ENCODE results near the gene SEL1L3.

Gene SEL1L3

GRCh38 chr4:25843340-25844097 is 19.3 kb downstream of the SEL1L3 start:
- Histone ChIP-seq H3K27me3 (ENCODE audit: control insufficient read depth, insufficient read depth, low read length) (no peaks in the 10 kb centered on the region), H3K9ac (ENCODE audit: low read depth, low read length) (no peak overlapping the region), H3K36me3 (ENCODE audit: control insufficient read depth, insufficient read depth, low read length) (peaks cover 3% of the 10 kb centered on the region), H3K4me3 (ENCODE audit: low read depth, low read length) (no peak overlapping the region), H3K9me3 (ENCODE audit: control insufficient read depth, insufficient read depth, low read length) (no peaks in the 10 kb centered on the region), H3K4me1 (ENCODE audit: control insufficient read depth, insufficient read depth, low read length) (peaks cover 29% of the 10 kb centered on the region)

GRCh38 chr4:25842229-25842845 is 20.5 kb downstream of the SEL1L3 start:
- peaks cover 3% of the 10 kb centered on the region for H3K36me3 ChIP-seq (ENCODE audit: control insufficient read depth, insufficient read depth, low read length)
- H3K4me1 ChIP-seq (ENCODE audit: control insufficient read depth, insufficient read depth, low read length), result peaks cover 29% of the 10 kb centered on the region
- no peak overlapping the region for H3K4me3 ChIP-seq (ENCODE audit: low read depth, low read length)
- H3K9ac ChIP-seq (ENCODE audit: low read depth, low read length), result no peak overlapping the region
- no peaks in the 10 kb centered on the region for H3K9me3 ChIP-seq (ENCODE audit: control insufficient read depth, insufficient read depth, low read length)
- H3K27me3 ChIP-seq (ENCODE audit: control insufficient read depth, insufficient read depth, low read length), result no peaks in the 10 kb centered on the region

- no peak overlapping the region for H3K4me3 ChIP-seq (ENCODE audit: low read depth, low read length)
- no peak overlapping the region for H3K9ac ChIP-seq (ENCODE audit: low read depth, low read length)
- H3K9me3 ChIP-seq (ENCODE audit: control insufficient read depth, insufficient read depth, low read length), result no peaks in the 10 kb centered on the region
- peaks cover 18% of the 10 kb centered on the region for H3K4me1 ChIP-seq (ENCODE audit: control insufficient read depth, insufficient read depth, low read length)
- peaks cover 3% of the 10 kb centered on the region for H3K36me3 ChIP-seq (ENCODE audit: control insufficient read depth, insufficient read depth, low read length)
- H3K27me3 ChIP-seq (ENCODE audit: control insufficient read depth, insufficient read depth, low read length), result no peaks in the 10 kb centered on the region
These were observed 23.1 kb downstream of the SEL1L3 start for GRCh38 chr4:25839687-25840086.

GRCh38 chr4:25839233-25839632 is 23.6 kb downstream of the SEL1L3 start:
- Histone ChIP-seq H3K4me1 (ENCODE audit: control insufficient read depth, insufficient read depth, low read length) (peaks cover 18% of the 10 kb centered on the region), H3K27me3 (ENCODE audit: control insufficient read depth, insufficient read depth, low read length) (no peaks in the 10 kb centered on the region), H3K36me3 (ENCODE audit: control insufficient read depth, insufficient read depth, low read length) (peaks cover 3% of the 10 kb centered on the region), H3K4me3 (ENCODE audit: low read depth, low read length) (no peak overlapping the region), H3K9ac (ENCODE audit: low read depth, low read length) (no peak overlapping the region), H3K9me3 (ENCODE audit: control insufficient read depth, insufficient read depth, low read length) (no peaks in the 10 kb centered on the region)

- Histone ChIP-seq H3K9ac (ENCODE audit: low read depth, low read length) (no peak overlapping the region), H3K4me1 (ENCODE audit: control insufficient read depth, insufficient read depth, low read length) (peaks cover 18% of the 10 kb centered on the region), H3K4me3 (ENCODE audit: low read depth, low read length) (no peak overlapping the region), H3K36me3 (ENCODE audit: control insufficient read depth, insufficient read depth, low read length) (peaks cover 3% of the 10 kb centered on the region), H3K27me3 (ENCODE audit: control insufficient read depth, insufficient read depth, low read length) (no peaks in the 10 kb centered on the region), H3K9me3 (ENCODE audit: control insufficient read depth, insufficient read depth, low read length) (no peaks in the 10 kb centered on the region)
These were observed 24.3 kb downstream of the SEL1L3 start for GRCh38 chr4:25838526-25838925.

GRCh38 chr4:25837107-25837506 is 25.7 kb downstream of the SEL1L3 start:
- H3K9ac ChIP-seq (ENCODE audit: low read depth, low read length), result no peak overlapping the region
- no peaks in the 10 kb centered on the region for H3K27me3 ChIP-seq (ENCODE audit: control insufficient read depth, insufficient read depth, low read length)
- H3K4me1 ChIP-seq (ENCODE audit: control insufficient read depth, insufficient read depth, low read length), result peaks cover 10% of the 10 kb centered on the region
- no peaks in the 10 kb centered on the region for H3K9me3 ChIP-seq (ENCODE audit: control insufficient read depth, insufficient read depth, low read length)
- H3K4me3 ChIP-seq (ENCODE audit: low read depth, low read length), result no peak overlapping the region
- peaks cover 3% of the 10 kb centered on the region for H3K36me3 ChIP-seq (ENCODE audit: control insufficient read depth, insufficient read depth, low read length)

GRCh38 chr4:25835384-25835783 is 27.4 kb downstream of the SEL1L3 start:
- peaks cover 10% of the 10 kb centered on the region for H3K4me1 ChIP-seq (ENCODE audit: control insufficient read depth, insufficient read depth, low read length)
- H3K9me3 ChIP-seq (ENCODE audit: control insufficient read depth, insufficient read depth, low read length), result no peaks in the 10 kb centered on the region
- H3K9ac ChIP-seq (ENCODE audit: low read depth, low read length), result no peak overlapping the region
- no peak overlapping the region for H3K4me3 ChIP-seq (ENCODE audit: low read depth, low read length)
- H3K36me3 ChIP-seq (ENCODE audit: control insufficient read depth, insufficient read depth, low read length), result no peaks in the 10 kb centered on the region
- H3K27me3 ChIP-seq (ENCODE audit: control insufficient read depth, insufficient read depth, low read length), result no peaks in the 10 kb centered on the region

GRCh38 chr4:25834411-25835107 is 28.2 kb downstream of the SEL1L3 start:
- Histone ChIP-seq H3K9me3 (ENCODE audit: control insufficient read depth, insufficient read depth, low read length) (no peaks in the 10 kb centered on the region), H3K4me1 (ENCODE audit: control insufficient read depth, insufficient read depth, low read length) (peaks cover 8% of the 10 kb centered on the region), H3K36me3 (ENCODE audit: control insufficient read depth, insufficient read depth, low read length) (no peaks in the 10 kb centered on the region), H3K27me3 (ENCODE audit: control insufficient read depth, insufficient read depth, low read length) (no peaks in the 10 kb centered on the region), H3K9ac (ENCODE audit: low read depth, low read length) (no peak overlapping the region), H3K4me3 (ENCODE audit: low read depth, low read length) (no peak overlapping the region)

GRCh38 chr4:25830548-25830947 is 32.2 kb downstream of the SEL1L3 start:
- H3K36me3 ChIP-seq (ENCODE audit: control insufficient read depth, insufficient read depth, low read length), result no peaks in the 10 kb centered on the region
- H3K4me3 ChIP-seq (ENCODE audit: low read depth, low read length), result no peak overlapping the region
- no peaks in the 10 kb centered on the region for H3K9me3 ChIP-seq (ENCODE audit: control insufficient read depth, insufficient read depth, low read length)

GRCh38 chr4:25827897-25828296 is 34.9 kb downstream of the SEL1L3 start:
- Histone ChIP-seq H3K4me3 (ENCODE audit: low read depth, low read length) (no peak overlapping the region), H3K4me1 (ENCODE audit: control insufficient read depth, insufficient read depth, low read length) (peaks cover under 1% of the 10 kb centered on the region), H3K36me3 (ENCODE audit: control insufficient read depth, insufficient read depth, low read length) (no peaks in the 10 kb centered on the region), H3K9me3 (ENCODE audit: control insufficient read depth, insufficient read depth, low read length) (no peaks in the 10 kb centered on the region), H3K27me3 (ENCODE audit: control insufficient read depth, insufficient read depth, low read length) (no peaks in the 10 kb centered on the region), H3K9ac (ENCODE audit: low read depth, low read length) (no peak overlapping the region)

More at GRCh38 chr4:25830548-25830947, 32.2 kb downstream of the SEL1L3 start:
- Histone ChIP-seq H3K4me1 (ENCODE audit: control insufficient read depth, insufficient read depth, low read length) (no peaks in the 10 kb centered on the region), H3K27me3 (ENCODE audit: control insufficient read depth, insufficient read depth, low read length) (no peaks in the 10 kb centered on the region), H3K9ac (ENCODE audit: low read depth, low read length) (no peak overlapping the region)

- peaks cover 5% of the 10 kb centered on the region for H3K4me1 ChIP-seq (ENCODE audit: control insufficient read depth, insufficient read depth, low read length)
These were observed 35.4 kb downstream of the SEL1L3 start for GRCh38 chr4:25827373-25827772.

More at GRCh38 chr4:25827373-25827772, 35.4 kb downstream of the SEL1L3 start:
- Histone ChIP-seq H3K4me3 (ENCODE audit: low read depth, low read length) (no peak overlapping the region), H3K9ac (ENCODE audit: low read depth, low read length) (no peak overlapping the region), H3K36me3 (ENCODE audit: control insufficient read depth, insufficient read depth, low read length) (no peaks in the 10 kb centered on the region), H3K9me3 (ENCODE audit: control insufficient read depth, insufficient read depth, low read length) (no peaks in the 10 kb centered on the region), H3K27me3 (ENCODE audit: control insufficient read depth, insufficient read depth, low read length) (no peaks in the 10 kb centered on the region)

Measured in iPS-15b (cell line).